OCI-LY7 (cell line): Measurements from ENCODE around the gene CCL27. TPM values are rescaled to one million over a fixed set of nuclear protein-coding genes. Genes with fewer than 3 reads are reported as not detected.

Experiments used
- BruUV-seq: library from RNA; stranded (reverse); fragments of 400-500 nt; replicated peaks from 2 replicates; lab custom pipeline; 2021; lab: Mats Ljungman, UMichigan
- CTCF ChIA-PET: fragments of 300-600 bp; sonication (Branson Sonifier 250); formaldehyde crosslinking; loops from one replicate; lab custom pipeline; 2022; ENCODE audit warnings: antibody characterized with exemption; ENCODE audit not compliant: unreplicated experiment; lab: Charles Lee
- POLR2A ChIA-PET: fragments of 300-600 bp; sonication (Branson Sonifier 250); formaldehyde crosslinking; loops from one replicate; lab custom pipeline; 2022; ENCODE audit warnings: antibody characterized with exemption; lab: Charles Lee
- DNase-seq: peaks from one replicate; pipeline ENCODE4 v3.0.0-alpha.2; 2015; ENCODE audit warnings: low spot score
- H2AFZ ChIP-seq: fragments of 200-600 bp; sonication (generic), shearing (Covaris generic); 2 replicates; pipeline ENCODE4 v1.6.1; 2014; ENCODE audit warnings: mild to moderate bottlenecking, antibody characterized with exemption, low read length, moderate library complexity
- H3K27ac ChIP-seq: fragments of 200-600 bp; sonication (generic); 2 replicates; pipeline ENCODE4 v1.5.1; 2014; ENCODE audit warnings: mixed run types, low read depth, mild to moderate bottlenecking, moderate library complexity, low read length, inconsistent platforms; ENCODE audit not compliant: poor library complexity, severe bottlenecking
- H3K36me3 ChIP-seq: fragments of 200-600 bp; sonication (generic); 2 replicates; pipeline ENCODE4 v1.6.1; 2014; ENCODE audit warnings: mild to moderate bottlenecking, antibody characterized with exemption, low read length, moderate library complexity, mixed read lengths; ENCODE audit not compliant: insufficient read depth
- H3K4me1 ChIP-seq: fragments of 200-600 bp; sonication (generic); 2 replicates; pipeline ENCODE4 v1.5.1; 2014; ENCODE audit warnings: mild to moderate bottlenecking, low read length; ENCODE audit not compliant: insufficient read depth, poor library complexity, severe bottlenecking
- H3K4me2 ChIP-seq: fragments of 200-600 bp; sonication (generic); 2 replicates; pipeline ENCODE4 v1.6.1; 2014; ENCODE audit warnings: mild to moderate bottlenecking, low read length
- H3K4me3 ChIP-seq: fragments of 200-600 bp; sonication (generic); 2 replicates; pipeline ENCODE4 v1.5.1; 2014; ENCODE audit warnings: mild to moderate bottlenecking, low read depth, low read length; ENCODE audit not compliant: poor library complexity, severe bottlenecking
- H3K79me2 ChIP-seq: fragments of 200-600 bp; sonication (generic); 2 replicates; pipeline ENCODE4 v1.6.1; 2016; ENCODE audit warnings: low read depth, mild to moderate bottlenecking, low read length, moderate library complexity, mixed read lengths; ENCODE audit not compliant: insufficient read depth
- H3K9me2 ChIP-seq: fragments of 200-600 bp; sonication (generic); 2 replicates; pipeline ENCODE4 v1.6.1; 2016; ENCODE audit warnings: mild to moderate bottlenecking, low read length, mixed read lengths; ENCODE audit not compliant: insufficient read depth
- H3K9me3 ChIP-seq: fragments of 200-600 bp; sonication (generic); 2 replicates; pipeline ENCODE4 v1.6.1; 2014; ENCODE audit warnings: mild to moderate bottlenecking, mixed run types, low read length, mixed read lengths
- H4K20me1 ChIP-seq: fragments of 200-600 bp; sonication (generic); 2 replicates; pipeline ENCODE4 v1.6.1; 2014; ENCODE audit warnings: mild to moderate bottlenecking, antibody characterized with exemption, low read length, moderate library complexity, mixed read lengths; ENCODE audit not compliant: insufficient read depth
- EZH2phosphoT487 ChIP-seq: fragments of 200-600 bp; sonication (generic); IDR thresholded peaks from 2 replicates; pipeline ENCODE4 v1.6.1; 2018; ENCODE audit warnings: low read depth, borderline replicate concordance, mild to moderate bottlenecking, mixed run types, antibody characterized with exemption, low read length, moderate library complexity, mixed read lengths
- intact Hi-C: fragments of 100-400 bp; cut with micrococcal nuclease; formaldehyde crosslinking; loops from one replicate; pipeline ENCODE4 v1.10.0; 2022; ENCODE audit not compliant: unreplicated experiment
- total RNA-seq, 2 experiments: library from RNA; depleted of rRNA in 1 of 2; stranded (reverse); fragments of >200 nt in 1 of 2; shearing (Covaris generic) in 1 of 2; gene quantifications; 2 replicates each; pipeline ENCODE4 v1.2.3, GENCODE V29; 2014 to 2022
- TF ChIP-seq, protein P1 (sequence below): fragments of 200-600 bp; sonication (generic); conservative IDR thresholded peaks from 2 replicates; pipeline ENCODE4 v1.5.1; 2014; ENCODE audit warnings: mild to moderate bottlenecking, antibody characterized with exemption, low read length, moderate library complexity, mixed read lengths

Gene CCL27
- total RNA-seq, 2 experiments from 2014 or later, result 0.42 TPM; not detected in 1

DNA sequence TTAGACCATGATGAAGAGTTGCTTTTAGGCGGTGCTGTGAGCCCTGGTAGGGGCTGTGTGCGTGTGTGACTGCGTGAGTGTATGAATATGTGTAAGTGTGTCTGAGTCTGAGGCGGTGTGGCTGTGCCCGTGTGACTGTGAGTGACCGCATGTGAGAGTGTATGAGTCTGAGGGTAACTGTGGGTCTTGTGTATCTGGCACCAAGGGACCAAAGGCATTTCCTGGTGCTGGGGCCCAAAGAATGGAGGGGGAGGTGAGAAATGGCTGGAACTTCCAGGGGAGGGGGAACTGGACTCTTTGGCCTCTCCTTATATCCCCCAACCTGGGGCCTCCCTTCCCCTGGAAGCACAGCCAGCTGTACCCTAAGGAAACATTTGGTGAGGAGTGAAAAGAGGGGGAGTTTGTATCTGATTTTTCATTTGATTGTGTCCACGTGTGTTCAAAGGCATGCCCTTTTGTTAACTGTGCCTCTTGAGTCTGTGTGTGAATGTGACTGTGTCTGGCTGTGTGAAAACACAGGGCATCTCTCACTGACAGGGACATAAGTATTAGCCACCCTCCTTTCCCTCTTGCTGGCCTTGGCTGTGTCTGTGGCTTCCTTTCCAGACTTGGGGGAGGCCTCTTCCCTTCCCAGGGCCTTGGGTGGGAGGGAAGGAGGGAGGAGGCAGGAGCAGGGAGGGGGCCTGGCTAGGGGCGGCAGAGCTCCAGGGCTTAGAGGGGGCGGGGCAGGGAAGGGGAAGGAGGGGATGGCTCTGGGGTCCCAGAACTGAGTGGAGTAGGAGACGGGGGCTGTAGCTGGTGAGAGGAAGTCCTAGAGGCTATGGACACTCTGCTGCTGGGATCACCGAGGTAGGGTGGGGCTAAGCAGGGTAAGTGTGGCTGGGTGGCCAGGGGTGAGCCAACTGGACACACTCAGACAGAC, 9.0 kb downstream of the CCL27 start:
- H3K4me2 ChIP-seq, result no peak overlapping the region
- no peak for DNase-seq
- CTCF ChIA-PET, result no interaction called here

DNA sequence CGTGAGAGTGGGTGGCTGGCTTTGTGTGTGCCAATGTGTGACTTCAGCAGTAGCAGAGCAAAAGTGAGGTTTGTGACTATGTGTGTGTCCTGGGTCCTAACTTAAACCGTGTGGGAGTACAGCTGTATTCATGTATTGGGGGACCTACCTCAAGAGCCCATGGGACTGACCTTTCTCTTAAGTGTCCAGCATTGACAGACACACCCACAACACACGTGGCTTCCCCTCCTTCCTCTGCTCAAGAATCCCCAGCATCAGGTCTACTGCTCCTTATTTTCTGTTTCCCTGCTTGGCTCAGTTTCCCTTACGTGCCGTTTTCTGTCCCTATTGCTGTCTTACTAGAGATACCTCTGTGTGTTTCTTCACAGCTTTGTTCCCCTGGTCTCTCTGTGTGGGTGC, 9.9 kb downstream of the CCL27 start:
- TF ChIP-seq EZH2phosphoT487, result no peak
- TF ChIP-seq, protein P1, sequence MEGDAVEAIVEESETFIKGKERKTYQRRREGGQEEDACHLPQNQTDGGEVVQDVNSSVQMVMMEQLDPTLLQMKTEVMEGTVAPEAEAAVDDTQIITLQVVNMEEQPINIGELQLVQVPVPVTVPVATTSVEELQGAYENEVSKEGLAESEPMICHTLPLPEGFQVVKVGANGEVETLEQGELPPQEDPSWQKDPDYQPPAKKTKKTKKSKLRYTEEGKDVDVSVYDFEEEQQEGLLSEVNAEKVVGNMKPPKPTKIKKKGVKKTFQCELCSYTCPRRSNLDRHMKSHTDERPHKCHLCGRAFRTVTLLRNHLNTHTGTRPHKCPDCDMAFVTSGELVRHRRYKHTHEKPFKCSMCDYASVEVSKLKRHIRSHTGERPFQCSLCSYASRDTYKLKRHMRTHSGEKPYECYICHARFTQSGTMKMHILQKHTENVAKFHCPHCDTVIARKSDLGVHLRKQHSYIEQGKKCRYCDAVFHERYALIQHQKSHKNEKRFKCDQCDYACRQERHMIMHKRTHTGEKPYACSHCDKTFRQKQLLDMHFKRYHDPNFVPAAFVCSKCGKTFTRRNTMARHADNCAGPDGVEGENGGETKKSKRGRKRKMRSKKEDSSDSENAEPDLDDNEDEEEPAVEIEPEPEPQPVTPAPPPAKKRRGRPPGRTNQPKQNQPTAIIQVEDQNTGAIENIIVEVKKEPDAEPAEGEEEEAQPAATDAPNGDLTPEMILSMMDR, result no peak
- peaks cover 5% of the 10 kb centered on the region; the same call in 1 of the 2 replicates for H3K79me2 ChIP-seq
- no TSS peak for BruUV-seq
- CTCF ChIA-PET, result no interaction called here
- peaks cover 10% of the 10 kb centered on the region for H3K4me1 ChIP-seq
- no peak overlapping the region for H3K27ac ChIP-seq
- DNase-seq, result no peak
- H3K36me3 ChIP-seq, result peaks cover 23% of the 10 kb centered on the region
- POLR2A ChIA-PET, result no interaction called here
- no peaks in the 10 kb centered on the region for H4K20me1 ChIP-seq
- intact Hi-C loops, result no loop called here
- no peaks in the 10 kb centered on the region for H3K9me2 ChIP-seq
- H3K4me3 ChIP-seq, result no peak overlapping the region
- H3K4me2 ChIP-seq, result no peak overlapping the region
- no peak overlapping the region for H2AFZ ChIP-seq
- no peaks in the 10 kb centered on the region for H3K9me3 ChIP-seq

More for the DNA sequence above, 9.0 kb downstream of the CCL27 start:
- no peak overlapping the region for H2AFZ ChIP-seq
- no peaks in the 10 kb centered on the region for H3K9me3 ChIP-seq
- POLR2A ChIA-PET, result no interaction called here
- H3K4me1 ChIP-seq, result peaks cover 4% of the 10 kb centered on the region
- peaks cover 18% of the 10 kb centered on the region for H3K36me3 ChIP-seq
- no peaks in the 10 kb centered on the region for H3K79me2 ChIP-seq
- no peak overlapping the region for H3K4me3 ChIP-seq
- H3K27ac ChIP-seq, result no peak overlapping the region
- no peak for TF ChIP-seq EZH2phosphoT487
- TF ChIP-seq, protein P1, result no peak
- no TSS peak for BruUV-seq
- intact Hi-C loops, result no loop called here
- H3K9me2 ChIP-seq, result no peaks in the 10 kb centered on the region
- no peaks in the 10 kb centered on the region for H4K20me1 ChIP-seq
